ENCODE data around the gene TIGD6.
"Not testable (repeated sequence)": the region's sequence is repeated elsewhere in the genome, so short reads cannot be mapped to it uniquely, and the experiment has no call there.

The TIGD6 gene

DNA sequence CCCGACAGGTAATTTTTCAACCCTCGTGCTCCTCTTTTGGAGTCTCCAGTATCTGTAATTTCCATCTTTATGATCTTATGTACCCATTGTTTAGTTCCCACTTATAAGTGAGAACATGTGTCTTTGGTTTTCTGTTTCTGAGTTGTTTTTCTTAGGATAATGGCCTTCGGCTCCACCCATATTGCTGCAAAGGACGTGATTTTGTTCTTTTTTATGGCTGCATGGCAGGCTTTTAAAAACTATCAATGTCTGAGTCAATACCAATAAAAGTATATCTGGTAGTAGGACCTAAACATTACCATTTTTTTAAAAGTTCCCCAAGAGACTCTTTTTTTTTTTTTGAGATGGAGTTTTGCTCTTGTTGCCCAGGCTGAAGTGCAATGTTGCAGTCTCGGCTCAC, 43.8 kb downstream of the TIGD6 start:
- H3K4me3 Mint-ChIP-seq, result no peak overlapping the region
- intact Hi-C loops (cut with micrococcal nuclease), result no loop called here
- H3K9me3 Mint-ChIP-seq, result no peaks in the 10 kb centered on the region
- H3K27ac Mint-ChIP-seq, result no peak overlapping the region
- H3K36me3 Mint-ChIP-seq (ENCODE audit: low read depth), result peaks cover 6% of the 10 kb centered on the region
- peaks cover 1% of the 10 kb centered on the region for H3K27me3 Mint-ChIP-seq
- H3K4me1 Mint-ChIP-seq (ENCODE audit: low read depth), result peaks cover 23% of the 10 kb centered on the region

DNA sequence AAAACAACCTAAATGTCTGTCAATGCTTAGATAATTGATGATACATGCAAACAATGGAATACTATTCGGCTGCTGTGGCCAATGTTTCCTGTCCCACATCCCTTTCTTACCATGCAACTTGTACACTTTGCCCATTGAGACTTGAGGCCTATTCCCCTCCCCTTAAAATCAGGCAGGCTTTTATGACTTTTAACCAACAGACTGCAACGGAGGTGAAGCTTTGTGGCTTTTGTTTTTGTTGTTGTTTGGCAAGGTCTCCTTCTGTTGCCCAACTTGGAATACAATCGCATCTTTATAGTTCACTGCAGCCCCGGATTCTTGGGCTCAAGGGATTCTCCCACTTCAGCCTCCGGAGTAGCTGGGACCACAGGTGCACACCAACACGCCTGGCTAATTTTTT, 45.7 kb downstream of the TIGD6 start:
- peaks cover 6% of the 10 kb centered on the region for H3K4me1 Mint-ChIP-seq (ENCODE audit: low read depth)
- H3K27me3 Mint-ChIP-seq, result peaks cover 1% of the 10 kb centered on the region
- no peaks in the 10 kb centered on the region for H3K9me3 Mint-ChIP-seq
- intact Hi-C loops (cut with micrococcal nuclease), result no loop called here
- H3K4me3 Mint-ChIP-seq, result no peak overlapping the region
- no peak overlapping the region for H3K27ac Mint-ChIP-seq
- H3K36me3 Mint-ChIP-seq (ENCODE audit: low read depth), result no peaks in the 10 kb centered on the region

DNA sequence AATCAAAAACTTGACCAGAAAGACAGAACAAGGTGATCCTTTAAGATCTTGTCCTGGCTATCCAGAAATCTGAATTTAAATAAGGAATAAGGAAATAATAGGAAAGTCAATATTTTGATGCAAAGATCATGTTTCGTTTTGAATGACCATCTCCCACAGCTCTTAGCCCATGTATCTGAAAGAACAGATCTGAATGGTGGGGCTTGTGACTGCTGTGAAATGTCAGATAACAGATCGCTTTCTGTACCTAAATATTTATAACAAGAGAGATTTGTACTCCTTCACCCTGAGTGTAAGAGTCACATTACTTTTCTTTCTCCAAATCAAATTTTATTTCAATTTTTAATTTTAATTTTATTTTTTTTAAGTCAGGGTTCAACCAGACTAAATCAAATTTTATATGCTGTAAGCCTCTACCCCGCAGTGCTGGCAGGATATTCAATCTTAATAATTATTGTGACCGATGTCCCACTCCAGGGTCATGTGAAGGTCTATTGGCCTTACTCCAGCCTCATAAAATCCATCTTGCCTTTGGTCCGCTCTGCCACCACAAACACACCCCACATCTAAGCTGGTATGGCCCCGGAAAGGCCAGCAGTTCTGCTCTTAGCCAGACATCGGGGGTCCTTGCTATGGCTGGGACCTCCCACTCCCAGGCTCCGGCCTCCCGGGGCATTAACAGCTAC, 46.9 kb downstream of the TIGD6 start:
- Mint-ChIP-seq H3K27ac (no peak overlapping the region), H3K9me3 (no peaks in the 10 kb centered on the region), H3K27me3 (peaks cover 1% of the 10 kb centered on the region), H3K4me3 (no peak overlapping the region), H3K36me3 (ENCODE audit: low read depth) (no peaks in the 10 kb centered on the region), H3K4me1 (ENCODE audit: low read depth) (peaks cover 4% of the 10 kb centered on the region)
- intact Hi-C loops (cut with micrococcal nuclease), result no loop called here

DNA sequence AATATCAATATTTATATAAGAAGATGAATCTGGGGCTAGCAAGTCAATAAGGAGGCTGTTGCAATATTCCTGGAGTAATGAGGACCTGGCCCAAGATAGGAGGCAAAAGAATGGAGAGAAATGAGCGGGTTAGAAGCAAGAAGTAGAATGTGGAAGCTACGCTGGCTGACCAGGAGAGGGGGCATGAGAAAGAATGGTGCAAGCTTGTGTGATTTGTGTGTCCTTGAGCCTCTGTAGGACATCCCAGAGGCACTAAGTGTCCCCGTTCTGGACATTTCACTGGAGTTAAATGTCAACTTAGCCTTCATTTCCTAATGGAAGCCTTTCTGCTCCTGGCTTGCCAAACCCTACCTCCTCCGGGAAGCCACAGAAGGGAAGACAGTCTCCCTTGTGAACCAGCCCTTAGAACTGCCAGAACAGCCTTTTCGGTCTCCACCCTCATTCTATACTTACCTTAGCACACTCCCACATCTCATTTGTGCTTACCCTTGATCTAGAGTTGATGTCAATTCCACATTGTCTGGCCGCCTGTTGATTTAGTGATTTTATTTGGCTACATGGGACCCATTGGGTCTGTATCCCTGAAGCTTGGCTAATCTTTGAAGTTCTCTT, 49.2 kb downstream of the TIGD6 start:
- H3K27ac Mint-ChIP-seq, result no peak overlapping the region
- no peaks in the 10 kb centered on the region for H3K36me3 Mint-ChIP-seq (ENCODE audit: low read depth)
- peaks cover 1% of the 10 kb centered on the region for H3K27me3 Mint-ChIP-seq
- H3K4me1 Mint-ChIP-seq (ENCODE audit: low read depth), result peaks cover 4% of the 10 kb centered on the region
- intact Hi-C loops (cut with micrococcal nuclease), result no loop called here
- no peaks in the 10 kb centered on the region for H3K9me3 Mint-ChIP-seq
- H3K4me3 Mint-ChIP-seq, result no peak overlapping the region

DNA sequence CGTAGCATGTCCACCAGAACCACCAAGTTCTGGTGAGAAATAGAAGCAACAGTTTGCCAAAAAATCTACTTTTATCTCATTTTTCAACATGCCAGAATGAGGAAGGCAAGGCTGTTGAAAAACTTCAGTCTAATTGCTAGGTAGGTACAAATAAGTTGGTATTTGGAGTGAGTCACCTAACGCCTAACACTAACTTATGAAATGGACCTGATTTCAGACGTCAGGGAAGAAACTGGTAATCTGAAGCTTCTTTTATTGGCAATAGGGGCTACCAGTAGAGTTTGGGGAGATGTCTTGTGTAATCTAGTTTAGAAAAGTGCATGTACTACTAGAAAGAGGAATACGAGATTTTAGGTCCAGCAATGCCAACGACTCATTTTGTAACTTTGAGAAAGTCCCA, 51.5 kb downstream of the TIGD6 start:
- Mint-ChIP-seq H3K9me3 (no peaks in the 10 kb centered on the region), H3K4me1 (ENCODE audit: low read depth) (peaks cover 4% of the 10 kb centered on the region), H3K27ac (no peak overlapping the region), H3K4me3 (no peak overlapping the region), H3K27me3 (peaks cover 1% of the 10 kb centered on the region), H3K36me3 (ENCODE audit: low read depth) (no peaks in the 10 kb centered on the region)
- intact Hi-C loops (cut with micrococcal nuclease), result no loop called here

DNA sequence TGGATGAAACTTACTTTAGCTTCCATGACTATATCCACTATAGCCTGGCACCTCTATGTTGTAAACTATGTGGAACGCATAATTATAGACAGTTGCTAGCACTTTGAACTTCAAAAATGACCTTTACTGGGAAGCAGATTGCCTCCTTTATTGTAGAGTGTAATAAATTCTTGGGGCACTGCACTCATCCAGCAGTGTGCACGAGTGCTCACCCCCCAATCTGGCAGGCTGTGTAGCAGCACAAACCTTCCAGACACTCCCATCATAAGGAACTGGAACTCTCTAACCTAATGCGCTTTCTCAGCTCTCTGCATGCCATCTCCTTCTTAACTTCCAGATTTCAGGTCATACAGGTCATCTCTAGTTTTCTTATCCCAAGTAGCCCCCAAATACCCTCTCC, 54.3 kb downstream of the TIGD6 start:
- intact Hi-C loops (cut with micrococcal nuclease), result no loop called here
- peaks cover 22% of the 10 kb centered on the region for H3K4me1 Mint-ChIP-seq (ENCODE audit: low read depth)

DNA sequence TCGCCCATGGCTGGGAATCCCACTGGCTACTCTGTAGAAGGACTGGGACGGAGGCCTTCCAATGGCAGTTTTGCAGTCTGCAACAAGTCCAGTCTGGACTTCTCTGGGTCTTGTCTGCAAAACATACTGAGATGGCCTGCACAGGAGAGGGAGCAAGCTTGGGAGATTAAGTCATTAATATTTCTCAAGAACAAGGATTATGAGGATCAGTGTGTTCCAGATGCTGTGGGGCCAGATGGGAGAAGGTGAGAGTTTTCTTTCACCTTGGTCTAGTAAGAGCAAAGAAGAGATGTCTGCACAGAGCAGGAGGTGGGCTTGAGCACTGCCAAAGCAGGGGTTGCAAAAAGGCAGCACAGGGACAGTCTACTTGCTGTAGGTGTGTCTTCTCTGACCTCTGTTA, 55.8 kb downstream of the TIGD6 start, which contains the start of gene PDE6A:
PDE6A (minus strand) TSS at position 128 of the 400 bp plus-strand sequence; CDS start at position 8, 120 bp downstream.
- peaks cover 34% of the 10 kb centered on the region for H3K4me1 Mint-ChIP-seq (ENCODE audit: low read depth)
- no peak within 1 kb of the TSS for H3K4me3 Mint-ChIP-seq

More for the DNA sequence above, 54.3 kb downstream of the TIGD6 start:
- no peak overlapping the region for H3K4me3 Mint-ChIP-seq
- no peak overlapping the region for H3K27ac Mint-ChIP-seq
- no peaks in the 10 kb centered on the region for H3K9me3 Mint-ChIP-seq
- H3K27me3 Mint-ChIP-seq, result no peaks in the 10 kb centered on the region
- H3K36me3 Mint-ChIP-seq (ENCODE audit: low read depth), result no peaks in the 10 kb centered on the region

DNA sequence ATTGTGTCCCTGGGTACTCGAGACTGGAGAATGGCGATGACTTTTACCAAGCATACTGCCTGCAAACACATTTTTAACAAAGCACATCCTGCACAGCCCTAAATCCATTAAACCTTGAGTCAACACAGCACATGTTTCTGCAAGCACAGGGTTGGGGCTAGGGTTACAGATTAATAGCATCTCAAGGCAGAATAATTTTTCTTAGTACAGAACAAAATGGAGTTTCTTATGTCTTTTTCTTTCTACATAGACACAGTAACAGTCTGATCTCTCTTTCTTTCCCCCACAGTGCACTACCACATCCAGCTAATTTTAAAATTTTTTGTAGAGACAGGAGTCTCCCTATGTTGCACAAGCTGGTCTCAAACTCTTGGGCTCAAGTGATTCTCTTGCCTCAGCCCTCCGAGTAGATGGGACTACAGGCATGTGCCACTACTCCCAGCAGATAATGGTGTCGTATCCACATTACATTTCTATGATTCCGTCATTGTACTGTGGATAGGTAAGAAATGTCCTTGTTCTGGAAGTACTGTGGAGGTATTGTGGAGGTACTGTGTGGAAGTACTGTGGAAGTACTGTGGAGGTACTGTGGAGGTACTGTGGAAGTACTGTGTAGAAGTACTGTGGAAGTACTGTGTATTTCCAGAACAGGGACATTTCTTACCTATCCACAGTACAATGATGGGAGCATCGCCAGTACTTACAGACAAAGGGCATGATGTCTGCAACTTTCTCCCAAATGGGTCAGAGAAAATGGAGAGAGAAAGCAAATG, 57.1 kb downstream of the TIGD6 start:
- H3K4me3 Mint-ChIP-seq; H3K27me3 Mint-ChIP-seq; H3K27ac Mint-ChIP-seq; H3K36me3 Mint-ChIP-seq (ENCODE audit: low read depth); intact Hi-C loops (cut with micrococcal nuclease); H3K9me3 Mint-ChIP-seq: not testable (repeated sequence)
- H3K4me1 Mint-ChIP-seq (ENCODE audit: low read depth), result peaks cover 43% of the 10 kb centered on the region

More for the DNA sequence above, 55.8 kb downstream of the TIGD6 start, which contains the start of gene PDE6A:
- intact Hi-C loops (cut with micrococcal nuclease), result no loop called here
- no peaks in the 10 kb centered on the region for H3K27me3 Mint-ChIP-seq
- H3K27ac Mint-ChIP-seq, result no peak within 1 kb of the TSS
- H3K36me3 Mint-ChIP-seq (ENCODE audit: low read depth), result no peaks in the 10 kb centered on the region
- no peaks in the 10 kb centered on the region for H3K9me3 Mint-ChIP-seq
